Activated naive CD4-positive, alpha-beta T cell treated with anti-CD3 and anti-CD28 coated beads for 36 hours (primary cell): Measurements from ENCODE around the gene TMEM88. TPM values are rescaled to one million over a fixed set of nuclear protein-coding genes. Genes with fewer than 3 reads are reported as not detected.

Experiments
- CTCF ChIA-PET: fragments of 350-600 bp; sonication (Branson Sonifier 250); formaldehyde crosslinking; loops from one replicate; lab custom pipeline; 2021; ENCODE audit warnings: antibody characterized with exemption; lab: Charles Lee
- DNase-seq: peaks from one replicate; pipeline ENCODE4 v3.0.0-alpha.2; 2020
- H3K27ac Mint-ChIP-seq: one replicate; pipeline ENCODE4 v1.8.0; 2021; ENCODE audit warnings: mild to moderate bottlenecking, mixed read lengths
- H3K27me3 Mint-ChIP-seq: one replicate; pipeline ENCODE4 v1.8.0; 2021; ENCODE audit warnings: low read depth, mixed read lengths
- H3K36me3 Mint-ChIP-seq: one replicate; pipeline ENCODE4 v1.8.0; 2021; ENCODE audit warnings: low read depth, mixed read lengths
- H3K4me1 Mint-ChIP-seq: one replicate; pipeline ENCODE4 v1.8.0; 2021; ENCODE audit warnings: low read depth, mixed read lengths
- H3K4me3 Mint-ChIP-seq: one replicate; pipeline ENCODE4 v1.8.0; 2021; ENCODE audit warnings: mild to moderate bottlenecking, moderate library complexity, mixed read lengths
- H3K9me3 Mint-ChIP-seq: one replicate; pipeline ENCODE4 v1.8.0; 2021; ENCODE audit warnings: mixed read lengths
- intact Hi-C: fragments of 100-400 bp; cut with micrococcal nuclease; formaldehyde crosslinking; loops from one replicate; pipeline ENCODE4 v1.15.1; 2023
- total RNA-seq, 2 experiments: library from RNA; stranded (reverse); gene quantifications; one replicate each; pipeline ENCODE4 v1.2.3, GENCODE V29; 2021

Gene TMEM88
- total RNA-seq, 2 experiments from 2014 or later, result 1.2 to 1.5 TPM

DNA sequence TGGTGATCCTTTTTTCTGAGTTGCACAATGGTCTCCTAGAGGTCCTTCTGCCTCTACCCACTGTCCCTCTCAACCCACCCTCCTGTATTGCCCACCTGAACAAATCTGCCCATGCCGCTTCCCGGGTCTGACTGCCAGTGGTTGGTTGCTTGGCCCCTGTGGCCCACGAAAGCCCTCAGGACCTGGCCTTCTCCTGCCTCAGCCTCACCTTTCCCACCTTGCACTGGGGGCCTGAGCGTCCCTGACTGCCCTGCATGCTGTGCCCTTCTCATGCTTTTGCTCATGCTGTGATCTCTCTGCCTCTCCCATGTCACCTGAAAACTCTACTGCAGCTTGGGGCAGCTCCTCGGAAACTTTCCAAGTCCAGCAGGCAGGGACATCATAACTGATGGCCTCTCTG lies 34.6 kb upstream of the TMEM88 start:
- no peaks in the 10 kb centered on the region for H3K4me1 Mint-ChIP-seq
- H3K27ac Mint-ChIP-seq, result no peak overlapping the region
- H3K4me3 Mint-ChIP-seq, result no peak overlapping the region
- no peaks in the 10 kb centered on the region for H3K36me3 Mint-ChIP-seq
- intact Hi-C loops, result no loop called here
- H3K9me3 Mint-ChIP-seq, result no peaks in the 10 kb centered on the region
- no peaks in the 10 kb centered on the region for H3K27me3 Mint-ChIP-seq
- CTCF ChIA-PET, result interaction anchor here (0.6 to 1.6 kb wide), 6 partner anchors 15 to 170 kb away, joined by 3 to 6 read pairs (median 4); no protein-coding TSS in a partner anchor
- DNase-seq, result no peak

DNA sequence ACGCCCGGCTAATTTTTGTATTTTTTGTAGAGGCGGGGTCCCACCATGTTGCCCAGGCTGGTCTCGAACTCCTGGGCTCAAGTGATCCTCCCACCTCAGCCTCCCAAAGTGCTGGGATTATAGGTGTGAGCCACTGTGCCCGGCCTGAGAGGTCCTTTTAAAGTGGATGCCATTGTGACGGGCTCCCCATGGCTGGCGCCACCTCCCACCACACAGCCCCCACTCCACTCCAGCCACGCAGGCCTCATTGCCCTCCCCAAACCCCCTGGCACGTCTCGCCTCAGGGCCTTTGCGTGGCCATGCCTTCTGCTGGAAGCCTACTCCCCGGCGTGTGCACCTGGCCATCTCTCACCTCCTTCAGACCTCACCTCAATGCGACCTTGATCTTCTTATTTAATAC lies 32.7 kb upstream of the TMEM88 start:
- Mint-ChIP-seq H3K9me3 (no peaks in the 10 kb centered on the region), H3K4me3 (no peak overlapping the region), H3K27me3 (no peaks in the 10 kb centered on the region), H3K27ac (no peak overlapping the region), H3K4me1 (no peaks in the 10 kb centered on the region), H3K36me3 (no peaks in the 10 kb centered on the region)
- CTCF ChIA-PET, result interaction anchor here (0.5 to 1.8 kb wide), 6 partner anchors 13 to 220 kb away, joined by 3 to 8 read pairs (median 4); partner anchors contain the start of gene NAA38
- DNase-seq, result no peak
- intact Hi-C loops, result loop anchor here (1.0 kb wide), 4 partner anchors 12 to 166 kb away; partner anchors contain the start of genes KDM6B and NAA38

DNA sequence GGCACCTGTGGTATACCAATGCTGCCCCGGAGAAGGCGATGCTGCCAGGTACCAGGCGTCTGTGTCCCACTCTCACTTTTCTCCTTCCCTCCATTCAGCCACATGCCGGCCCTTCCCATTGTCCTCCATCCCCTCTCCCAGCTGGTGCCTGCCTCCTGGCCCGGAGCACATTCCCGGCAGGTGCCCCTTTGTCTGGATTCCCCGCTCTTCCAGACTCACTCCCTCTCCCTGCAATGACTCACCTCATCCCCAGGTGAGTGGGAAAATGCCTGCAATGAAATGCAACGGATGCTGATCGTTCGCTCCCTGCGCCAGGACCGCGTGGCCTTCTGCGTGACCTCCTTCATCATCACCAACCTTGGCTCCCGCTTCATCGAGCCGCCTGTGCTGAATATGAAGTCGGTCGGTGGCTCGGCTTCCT lies 31.3 kb upstream of the TMEM88 start:
- Mint-ChIP-seq H3K27me3 (no peaks in the 10 kb centered on the region), H3K27ac (no peak overlapping the region), H3K36me3 (no peaks in the 10 kb centered on the region), H3K9me3 (no peaks in the 10 kb centered on the region), H3K4me1 (no peaks in the 10 kb centered on the region), H3K4me3 (no peak overlapping the region)
- intact Hi-C loops, result no loop called here
- no peak for DNase-seq
- CTCF ChIA-PET, result interaction anchor here (0.6 to 2.8 kb wide), 13 partner anchors 9 to 166 kb away, joined by 3 to 17 read pairs (median 4); partner anchors contain the start of gene NAA38

DNA sequence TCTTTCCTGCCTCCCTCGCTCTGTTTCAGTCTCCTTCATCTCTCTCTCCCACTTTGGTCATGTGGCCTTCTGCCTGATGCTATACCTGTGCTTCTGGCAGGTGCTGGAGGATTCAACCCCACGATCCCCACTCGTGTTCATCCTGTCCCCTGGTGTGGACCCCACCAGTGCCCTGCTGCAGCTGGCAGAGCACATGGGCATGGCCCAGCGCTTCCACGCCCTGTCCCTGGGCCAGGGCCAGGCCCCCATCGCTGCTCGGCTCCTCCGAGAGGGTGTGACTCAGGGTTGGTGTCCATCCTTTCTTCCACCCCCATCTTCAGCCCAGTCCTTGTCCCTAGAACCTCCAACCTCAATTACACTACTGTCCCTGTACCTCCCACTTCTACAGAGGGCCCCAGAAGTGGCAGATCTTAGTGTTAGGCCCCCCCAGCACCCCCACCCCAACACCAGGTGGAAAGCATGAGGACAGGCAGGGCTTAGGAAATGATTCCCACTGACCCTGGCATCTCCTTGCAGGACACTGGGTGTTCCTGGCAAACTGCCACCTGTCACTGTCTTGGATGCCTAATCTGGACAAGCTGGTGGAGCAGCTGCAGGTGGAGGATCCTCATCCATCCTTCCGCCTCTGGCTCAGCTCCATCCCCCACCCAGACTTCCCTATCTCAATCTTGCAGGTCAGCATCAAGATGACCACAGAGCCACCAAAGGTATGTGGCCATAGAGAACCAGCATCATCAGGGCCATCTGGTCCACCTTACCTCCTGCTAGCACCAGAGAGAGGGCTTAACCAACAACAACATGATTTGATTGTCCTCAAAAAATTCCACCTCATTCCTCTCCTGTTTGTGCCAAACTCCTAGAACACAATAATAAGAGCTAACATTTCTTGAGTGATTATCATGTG lies 30.6 kb upstream of the TMEM88 start:
- H3K27me3 Mint-ChIP-seq, result no peaks in the 10 kb centered on the region
- CTCF ChIA-PET, result interaction anchor here (0.6 to 2.8 kb wide), 16 partner anchors 8 to 177 kb away, joined by 3 to 17 read pairs (median 4); partner anchors contain the start of gene NAA38

DNA sequence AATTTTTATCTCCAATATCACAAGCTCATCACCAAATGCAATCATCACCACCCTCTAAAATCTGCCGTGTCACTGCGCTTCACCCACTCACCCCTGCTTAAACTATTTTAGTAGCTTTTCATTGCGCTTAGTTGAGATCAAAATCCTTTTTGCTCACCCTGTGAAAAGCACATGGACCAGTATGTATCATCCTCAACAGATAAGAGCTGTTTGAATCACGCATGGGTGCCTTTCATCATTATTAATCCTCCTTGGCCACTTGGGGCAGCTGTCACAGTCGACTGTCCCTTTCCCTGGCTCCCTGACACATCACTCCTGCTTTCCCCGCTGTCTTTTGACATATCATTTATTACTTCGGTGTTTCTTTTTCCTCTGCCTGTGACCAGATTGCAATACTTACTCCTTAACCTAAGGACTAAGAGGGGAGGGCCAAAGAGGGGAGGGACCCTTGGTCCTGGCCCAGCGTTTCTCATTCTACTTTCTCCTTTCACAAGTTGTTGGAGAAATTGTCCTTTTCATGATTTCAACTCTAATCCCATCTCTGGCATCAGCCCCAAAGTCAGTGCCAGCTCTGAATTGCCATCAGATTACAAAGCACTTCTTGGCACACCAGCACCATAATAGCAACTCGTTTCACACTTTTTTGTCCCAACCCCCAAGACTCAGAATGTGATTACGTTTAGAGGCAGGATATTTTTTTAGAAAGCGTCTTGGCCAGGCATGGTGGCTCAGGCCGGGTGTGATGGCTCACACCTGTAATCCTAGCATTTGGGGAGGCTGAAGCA lies 29.5 kb upstream of the TMEM88 start:
- intact Hi-C loops, result no loop called here
- no peaks in the 10 kb centered on the region for H3K27me3 Mint-ChIP-seq
- CTCF ChIA-PET, result interaction anchor here (0.6 to 2.8 kb wide), 13 partner anchors 8 to 176 kb away, joined by 3 to 17 read pairs (median 4); partner anchors contain the start of gene NAA38
- no peaks in the 10 kb centered on the region for H3K4me1 Mint-ChIP-seq
- no peak overlapping the region for H3K27ac Mint-ChIP-seq
- no peak for DNase-seq
- no peaks in the 10 kb centered on the region for H3K36me3 Mint-ChIP-seq
- no peak overlapping the region for H3K4me3 Mint-ChIP-seq
- H3K9me3 Mint-ChIP-seq, result no peaks in the 10 kb centered on the region

More for the DNA sequence above, 30.6 kb upstream of the TMEM88 start:
- no peaks in the 10 kb centered on the region for H3K4me1 Mint-ChIP-seq
- H3K36me3 Mint-ChIP-seq, result no peaks in the 10 kb centered on the region
- H3K9me3 Mint-ChIP-seq, result no peaks in the 10 kb centered on the region
- no peak for DNase-seq
- intact Hi-C loops, result no loop called here
- H3K27ac Mint-ChIP-seq, result no peak overlapping the region
- H3K4me3 Mint-ChIP-seq, result no peak overlapping the region

DNA sequence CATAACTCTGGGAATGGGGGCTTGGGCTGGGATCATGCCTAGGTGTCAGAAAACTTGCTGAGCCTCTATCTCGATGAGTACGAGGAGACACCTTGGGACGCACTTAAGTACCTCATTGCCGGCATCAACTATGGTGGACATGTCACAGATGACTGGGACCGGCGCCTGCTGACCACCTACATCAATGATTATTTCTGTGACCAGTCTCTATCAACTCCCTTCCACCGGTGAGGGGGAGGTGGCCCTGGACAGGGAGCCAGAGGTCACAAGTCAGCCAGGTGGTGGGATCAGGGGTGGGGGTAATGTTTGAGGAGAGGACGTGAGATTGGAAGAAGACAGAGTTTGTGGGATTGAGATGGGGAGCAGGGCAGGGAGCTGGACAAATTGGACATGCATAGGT lies 24.2 kb upstream of the TMEM88 start:
- Mint-ChIP-seq H3K9me3 (no peaks in the 10 kb centered on the region), H3K4me1 (peaks cover 7% of the 10 kb centered on the region), H3K27me3 (no peaks in the 10 kb centered on the region), H3K36me3 (no peaks in the 10 kb centered on the region), H3K4me3 (no peak overlapping the region), H3K27ac (no peak overlapping the region)
- CTCF ChIA-PET, result interaction anchor here (0.6 kb wide), 1 partner anchor 219 kb away, joined by 5 read pairs; no protein-coding TSS in a partner anchor
- intact Hi-C loops, result loop anchor here (10.0 kb wide), 1 partner anchor 454 kb away; the partner anchor contains the start of gene RANGRF
- DNase-seq, result no peak

DNA sequence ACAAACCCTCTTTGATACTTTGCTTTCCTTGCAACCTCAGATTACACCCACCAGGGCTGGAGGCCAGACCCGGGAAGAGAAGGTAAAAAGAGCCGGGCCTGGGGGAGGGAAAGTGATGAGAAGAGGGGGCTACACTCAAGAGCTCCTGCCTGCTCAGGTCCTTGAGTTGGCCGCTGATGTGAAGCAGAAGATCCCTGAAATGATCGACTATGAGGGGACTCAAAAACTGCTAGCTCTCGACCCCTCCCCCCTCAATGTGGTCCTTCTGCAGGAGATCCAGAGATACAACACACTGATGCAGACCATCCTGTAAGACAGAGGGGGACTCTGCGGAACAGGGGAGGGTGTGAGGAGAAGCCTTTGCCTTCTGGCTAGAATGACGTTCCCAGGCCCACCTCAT lies 23.6 kb upstream of the TMEM88 start:
- no peak overlapping the region for H3K4me3 Mint-ChIP-seq
- CTCF ChIA-PET, result interaction anchor here (0.6 to 0.9 kb wide), 2 partner anchors 19 to 220 kb away, joined by 3 to 5 read pairs; no protein-coding TSS in a partner anchor
- H3K4me1 Mint-ChIP-seq, result peaks cover 10% of the 10 kb centered on the region
- no peak overlapping the region for H3K27ac Mint-ChIP-seq
- H3K36me3 Mint-ChIP-seq, result no peaks in the 10 kb centered on the region
- H3K27me3 Mint-ChIP-seq, result no peaks in the 10 kb centered on the region
- H3K9me3 Mint-ChIP-seq, result no peaks in the 10 kb centered on the region
- no peak for DNase-seq
- intact Hi-C loops, result loop anchor here (10.0 kb wide), 1 partner anchor 454 kb away; the partner anchor contains the start of gene RANGRF

DNA sequence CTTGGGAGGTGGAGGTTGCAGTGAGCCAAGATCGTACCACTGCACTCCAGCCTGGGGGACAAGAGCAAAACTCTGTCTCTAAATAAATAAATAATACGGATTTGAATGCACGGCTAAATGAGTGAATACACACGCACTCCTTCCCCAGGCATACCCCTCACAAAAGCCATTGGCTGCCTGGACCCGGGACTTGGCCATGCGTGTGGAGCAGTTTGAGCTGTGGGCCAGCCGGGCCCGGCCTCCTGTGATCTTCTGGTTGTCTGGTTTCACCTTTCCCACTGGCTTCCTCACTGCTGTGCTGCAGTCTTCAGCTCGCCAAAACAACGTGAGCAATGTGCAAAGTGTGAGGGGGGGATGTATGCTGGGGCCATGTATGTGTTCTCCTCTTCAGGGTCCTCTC lies 22.4 kb upstream of the TMEM88 start:
- H3K4me1 Mint-ChIP-seq, result peaks cover 21% of the 10 kb centered on the region
- H3K4me3 Mint-ChIP-seq, result no peak overlapping the region
- no peaks in the 10 kb centered on the region for H3K9me3 Mint-ChIP-seq
- no peak overlapping the region for H3K27ac Mint-ChIP-seq
- no peaks in the 10 kb centered on the region for H3K36me3 Mint-ChIP-seq
- intact Hi-C loops, result loop anchor here (10.0 kb wide), 1 partner anchor 452 kb away; the partner anchor contains the start of gene RANGRF
- no peaks in the 10 kb centered on the region for H3K27me3 Mint-ChIP-seq
- CTCF ChIA-PET, result interaction anchor here (0.8 to 2.1 kb wide), 3 partner anchors 8 to 25 kb away, joined by 3 to 17 read pairs (median 4); partner anchors contain the start of gene NAA38
- DNase-seq, result no peak

DNA sequence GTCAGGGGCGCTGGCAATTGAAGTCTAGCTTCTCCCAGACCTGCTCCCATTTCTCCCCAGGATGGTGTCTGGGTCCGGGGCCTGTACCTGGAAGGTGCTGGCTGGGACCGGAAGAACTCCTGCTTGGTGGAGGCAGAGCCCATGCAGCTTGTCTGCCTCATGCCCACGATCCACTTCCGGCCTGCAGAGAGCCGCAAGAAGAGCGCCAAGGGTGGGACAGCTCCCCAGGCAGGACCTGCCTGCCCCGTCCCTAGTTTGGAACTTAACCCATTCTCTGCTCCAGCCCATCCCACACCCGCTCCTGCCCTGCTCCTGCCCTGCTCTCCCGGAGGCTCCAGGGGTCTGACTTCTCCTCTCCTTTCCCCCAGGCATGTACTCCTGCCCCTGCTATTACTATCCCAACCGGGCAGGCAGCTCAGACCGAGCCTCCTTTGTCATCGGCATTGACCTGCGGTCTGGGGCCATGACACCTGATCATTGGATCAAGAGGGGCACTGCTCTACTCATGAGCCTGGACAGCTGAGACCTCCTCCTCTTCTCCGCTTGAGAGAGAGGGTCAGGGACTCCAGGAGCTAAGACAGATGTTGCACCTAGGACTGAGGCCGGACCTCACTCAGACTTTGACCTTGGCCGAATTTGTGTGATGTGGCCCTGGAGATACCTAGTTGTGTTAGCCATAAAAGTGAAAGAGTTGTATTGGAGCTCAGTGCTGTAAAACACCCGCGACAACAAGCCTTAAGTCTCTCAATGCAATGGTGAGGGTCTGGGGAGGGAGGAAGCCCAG lies 21.7 kb upstream of the TMEM88 start:
- H3K27me3 Mint-ChIP-seq, result no peaks in the 10 kb centered on the region
- DNase-seq, result no peak
- H3K36me3 Mint-ChIP-seq, result no peaks in the 10 kb centered on the region
- H3K27ac Mint-ChIP-seq, result peak overlapping the region; percentile 23
- peak overlapping the region; percentile 93 for H3K4me3 Mint-ChIP-seq
- no peaks in the 10 kb centered on the region for H3K9me3 Mint-ChIP-seq
- CTCF ChIA-PET, result interaction anchor here (0.8 to 3.0 kb wide), 6 partner anchors 9 to 100 kb away, joined by 3 to 17 read pairs (median 4); no protein-coding TSS in a partner anchor
- intact Hi-C loops, result loop anchor here (10.0 kb wide), 1 partner anchor 452 kb away; the partner anchor contains the start of gene RANGRF
- peaks cover 26% of the 10 kb centered on the region for H3K4me1 Mint-ChIP-seq

DNA sequence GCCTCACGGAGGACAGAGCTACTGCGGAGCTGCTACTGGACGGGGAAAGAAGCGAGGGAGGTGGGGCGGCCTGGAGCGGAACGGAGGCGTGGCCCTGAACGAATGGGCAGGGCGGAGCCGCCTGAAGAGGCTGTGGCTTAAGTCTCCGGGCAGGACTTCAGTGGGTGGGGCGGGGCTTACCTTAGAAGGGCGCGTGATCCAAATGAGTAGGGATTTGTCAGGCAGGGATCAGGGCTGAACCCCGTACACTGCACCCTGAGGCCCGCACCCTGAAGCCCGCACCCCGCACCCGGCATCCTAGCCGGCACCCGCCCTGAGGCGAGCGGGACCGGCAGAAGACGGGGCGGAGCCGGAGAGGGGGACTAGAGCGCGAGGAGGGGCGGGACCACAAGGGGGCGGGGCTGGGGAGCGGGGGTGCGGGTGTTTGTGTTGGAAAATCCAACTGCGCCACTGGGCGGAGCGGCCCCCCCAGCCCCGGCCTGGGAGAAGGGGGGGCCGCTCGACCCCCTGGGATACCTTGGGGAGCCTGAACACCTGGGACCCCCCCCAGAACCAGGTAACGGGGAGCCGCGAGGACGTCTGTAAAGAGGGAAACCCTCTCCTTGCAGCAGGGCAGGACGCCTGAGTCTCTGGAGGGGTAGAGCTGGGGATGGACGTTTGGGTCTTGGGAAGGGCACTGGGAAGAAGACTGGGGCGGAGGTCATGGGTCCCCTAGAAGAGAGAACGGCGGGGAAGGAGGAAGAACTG lies 20.9 kb upstream of the TMEM88 start, which contains the start of gene KDM6B:
Gene KDM6B, plus strand, starts transcription at position 423 of the 747 bp plus-strand sequence. CDS start 11,338 bp downstream, outside the sequence.
- Mint-ChIP-seq H3K4me3 (peak within 1 kb of the TSS; percentile 93), H3K27me3 (no peaks in the 10 kb centered on the region), H3K4me1 (peaks cover 32% of the 10 kb centered on the region), H3K27ac (peak within 1 kb of the TSS; percentile 94), H3K36me3 (no peaks in the 10 kb centered on the region), H3K9me3 (no peaks in the 10 kb centered on the region)
- peak; percentile 92 for DNase-seq
- CTCF ChIA-PET, result interaction anchor here (0.8 to 3.0 kb wide), 11 partner anchors 9 to 99 kb away, joined by 3 to 20 read pairs (median 5); partner anchors contain the start of gene NAA38
- intact Hi-C loops, result loop anchor here (1.0 to 10.0 kb wide), 5 partner anchors 12 to 451 kb away; partner anchors contain the start of genes ALOXE3, NAA38, POLR2A and RANGRF
